CD4-positive, alpha-beta memory T cell (primary cell): ENCODE results near the gene DACT3. TPM values are rescaled to one million over a fixed set of nuclear protein-coding genes. Genes with fewer than 3 reads are reported as not detected.

Experiments used
- microRNA-seq: library from miRNA; unstranded; fragments of <30 nt; microRNA quantifications from one replicate; pipeline ENCODE4 v1.2.0, GENCODE V29; 2021; ENCODE audit warnings: borderline replicate concordance, borderline number of aligned reads, borderline microRNAs expressed, mixed read lengths
- polyA plus RNA-seq, 2 donors: library from polyadenylated mRNA; unstranded; fragments of 300-500 nt; fragmentation: Illumina TruSeq; gene quantifications; one replicate each; pipeline ENCODE4 v1.2.3, GENCODE V29; 2021
- total RNA-seq, 2 experiments: library from RNA; stranded (reverse); gene quantifications; one replicate each; pipeline ENCODE4 v1.2.3, GENCODE V29; 2021

DACT3 gene
- total and polyA plus RNA-seq, 4 experiments from 2014 or later, result not detected

Small RNAs within 50 kb of the gene (microRNA-seq; reads per million reads assigned to microRNA genes)
- 1.7 reads per million for gene MIR320E

Other genes with a start within 250 kb of the DACT3 start
- not detected for gene CCDC8, start 247.6 kb downstream of the DACT3 start, total RNA-seq
- not detected for gene CCDC8, start 247.6 kb downstream of the DACT3 start, polyA plus RNA-seq
- not detected for gene PNMA8C, start 232.2 kb downstream of the DACT3 start, total RNA-seq
- gene PNMA8C, start 232.2 kb downstream of the DACT3 start, polyA plus RNA-seq, result not detected
- gene PNMA8A, start 189.6 kb downstream of the DACT3 start, total RNA-seq, result under 1 TPM in 1 of 2 experiments, not detected in 1; 0.26 TPM
- under 1 TPM in 1 of 2 donors, not detected in 1; 0.13 TPM for gene PNMA8A, start 189.6 kb downstream of the DACT3 start, polyA plus RNA-seq
- gene PNMA8B, start 165.3 kb downstream of the DACT3 start, total RNA-seq, result 1 to 10 TPM; 1.2 TPM
- under 1 TPM; 0.24 to 0.34 TPM for gene PNMA8B, start 165.3 kb downstream of the DACT3 start, polyA plus RNA-seq
- 100 to 1,000 TPM; 206 to 212 TPM for gene CALM3, start 59.9 kb downstream of the DACT3 start, total RNA-seq
- 100 to 1,000 TPM; 169 to 176 TPM for gene CALM3, start 59.9 kb downstream of the DACT3 start, polyA plus RNA-seq
- gene PTGIR, start 36.1 kb downstream of the DACT3 start, total RNA-seq, result 1 to 10 TPM; 1.0 to 1.9 TPM
- under 1 TPM; 0.11 to 0.75 TPM for gene PTGIR, start 36.1 kb downstream of the DACT3 start, polyA plus RNA-seq
- gene GNG8, start 25.0 kb downstream of the DACT3 start, total RNA-seq, result not detected
- not detected for gene GNG8, start 25.0 kb downstream of the DACT3 start, polyA plus RNA-seq
- 100 to 1,000 TPM; 115 to 122 TPM for gene PRKD2, start 55.9 kb upstream of the DACT3 start, total RNA-seq
- gene PRKD2, start 55.9 kb upstream of the DACT3 start, polyA plus RNA-seq, result 10 to 100 TPM; 27.6 to 88.9 TPM
- gene FKRP, start 84.9 kb upstream of the DACT3 start, total RNA-seq, result 10 to 100 TPM; 24.4 to 28.9 TPM
- 1 to 10 TPM; 3.0 to 5.7 TPM for gene FKRP, start 84.9 kb upstream of the DACT3 start, polyA plus RNA-seq
- 10 to 100 TPM; 81.2 to 88.8 TPM for gene STRN4, start 85.3 kb upstream of the DACT3 start, total RNA-seq
- gene STRN4, start 85.3 kb upstream of the DACT3 start, polyA plus RNA-seq, result 10 to 100 TPM; 13.9 to 23.0 TPM
- gene SLC1A5, start 127.4 kb upstream of the DACT3 start, total RNA-seq, result 10 to 100 TPM; 20.3 TPM
- 10 to 100 TPM in 1 of 2 donors, 1 to 10 TPM in 1; 7.2 to 22.1 TPM for gene SLC1A5, start 127.4 kb upstream of the DACT3 start, polyA plus RNA-seq
- 10 to 100 TPM; 40.7 to 42.1 TPM for gene AP2S1, start 189.7 kb upstream of the DACT3 start, total RNA-seq
- gene AP2S1, start 189.7 kb upstream of the DACT3 start, polyA plus RNA-seq, result 10 to 100 TPM; 62.4 to 67.6 TPM
- 10 to 100 TPM; 47.5 to 49.0 TPM for gene ARHGAP35, start 199.8 kb upstream of the DACT3 start, total RNA-seq
- 10 to 100 TPM in 1 of 2 donors, 1 to 10 TPM in 1; 1.1 to 10.6 TPM for gene ARHGAP35, start 199.8 kb upstream of the DACT3 start, polyA plus RNA-seq